Hematopoietic multipotent progenitor cell treated with erythropoietin and hydrocortisone succinate and interleukin-3 and kit ligand, for 6 days (in vitro differentiated cells): ENCODE results near the gene SKIDA1.
"Not testable (repeated sequence)": the region's sequence is repeated elsewhere in the genome, so short reads cannot be mapped to it uniquely, and the experiment has no call there.

Experiments
- DNase-seq: peaks from one replicate; pipeline ENCODE4 v3.0.0-alpha.2; 2015

The SKIDA1 gene

DNA sequence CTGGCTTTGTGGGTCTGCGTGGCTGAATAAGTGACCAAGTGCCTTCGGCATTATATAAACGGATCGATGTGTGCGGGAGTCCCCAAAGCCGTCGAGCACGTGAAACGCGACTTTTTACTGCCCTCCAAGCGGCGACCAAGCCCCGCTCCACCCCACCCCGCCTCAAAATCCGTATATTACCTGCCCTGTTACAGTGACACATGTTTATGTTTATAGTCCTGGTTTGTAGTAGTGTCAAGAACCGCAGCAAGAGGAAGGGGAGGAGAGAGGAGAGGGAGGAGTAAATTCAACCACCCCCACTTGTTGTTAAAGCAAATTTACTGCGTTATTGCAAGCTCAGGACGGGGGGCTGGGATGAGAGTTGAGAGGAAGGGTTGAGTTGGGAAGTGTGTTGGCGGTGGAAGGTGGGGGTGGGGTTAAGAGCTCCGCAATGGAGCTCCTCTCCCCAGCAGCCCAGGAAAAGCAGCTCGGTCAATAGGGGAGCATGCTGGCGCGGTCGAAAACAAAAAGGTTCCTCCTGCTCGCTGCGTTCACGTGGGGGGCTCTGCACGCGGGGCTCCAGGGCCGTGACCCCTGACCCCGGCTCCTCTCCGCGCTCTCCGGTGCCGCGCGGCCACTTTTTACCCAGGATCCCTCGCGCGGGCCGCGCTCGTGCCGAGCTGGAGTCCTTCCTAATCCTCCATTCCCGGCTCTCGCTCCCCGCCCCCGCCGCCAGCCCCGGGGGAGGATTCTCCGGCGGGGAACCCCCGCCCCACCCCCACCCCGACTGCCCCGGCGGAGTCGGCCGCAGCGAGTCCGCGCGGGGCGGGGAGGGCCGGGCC, at the start of gene SKIDA1:
Gene SKIDA1, minus strand, starts transcription at position 316 of the 821 bp plus-strand sequence. CDS start 7,860 bp downstream, outside the sequence.
- peak; percentile 91 for DNase-seq

DNA sequence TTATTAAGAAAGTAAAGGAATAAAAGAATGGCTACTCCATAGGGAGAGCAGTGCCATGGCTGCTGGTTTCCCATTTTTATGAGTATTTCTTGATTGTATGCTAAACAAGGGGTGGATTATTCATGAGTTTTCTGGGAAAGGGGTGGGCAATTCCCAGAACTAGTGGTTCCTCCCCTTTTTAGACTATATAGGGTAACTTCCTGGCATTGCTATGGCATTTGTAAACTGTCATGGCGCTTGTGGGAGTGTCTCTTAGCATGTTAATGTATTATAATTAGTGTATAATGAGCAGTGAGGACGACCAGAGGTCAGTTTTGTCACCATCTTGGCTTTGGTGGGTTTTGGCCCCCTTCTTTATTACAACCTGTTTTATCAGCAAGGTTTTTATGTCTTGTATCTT, 49.0 kb upstream of the SKIDA1 start:
- DNase-seq = not testable (repeated sequence)

DNA sequence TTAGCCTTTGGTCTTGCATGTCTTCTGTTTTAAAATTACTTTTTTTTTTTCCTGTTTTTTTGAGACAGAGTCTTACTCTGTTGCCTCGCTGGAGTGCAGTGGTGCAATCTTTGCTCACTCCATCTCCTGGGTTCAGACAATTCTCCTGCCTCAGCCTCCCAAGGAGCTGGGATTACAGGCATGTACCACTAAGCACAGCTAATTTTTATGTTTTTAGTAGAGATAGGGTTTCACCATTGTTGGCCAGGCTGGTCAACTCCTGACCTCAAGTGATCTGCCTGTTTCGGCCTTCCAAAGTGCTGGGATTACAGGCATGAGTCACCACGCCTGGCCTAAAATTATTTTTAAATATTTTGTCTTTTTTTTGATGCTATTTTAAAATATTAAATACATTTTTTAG, 47.1 kb upstream of the SKIDA1 start:
- DNase-seq = no peak

DNA sequence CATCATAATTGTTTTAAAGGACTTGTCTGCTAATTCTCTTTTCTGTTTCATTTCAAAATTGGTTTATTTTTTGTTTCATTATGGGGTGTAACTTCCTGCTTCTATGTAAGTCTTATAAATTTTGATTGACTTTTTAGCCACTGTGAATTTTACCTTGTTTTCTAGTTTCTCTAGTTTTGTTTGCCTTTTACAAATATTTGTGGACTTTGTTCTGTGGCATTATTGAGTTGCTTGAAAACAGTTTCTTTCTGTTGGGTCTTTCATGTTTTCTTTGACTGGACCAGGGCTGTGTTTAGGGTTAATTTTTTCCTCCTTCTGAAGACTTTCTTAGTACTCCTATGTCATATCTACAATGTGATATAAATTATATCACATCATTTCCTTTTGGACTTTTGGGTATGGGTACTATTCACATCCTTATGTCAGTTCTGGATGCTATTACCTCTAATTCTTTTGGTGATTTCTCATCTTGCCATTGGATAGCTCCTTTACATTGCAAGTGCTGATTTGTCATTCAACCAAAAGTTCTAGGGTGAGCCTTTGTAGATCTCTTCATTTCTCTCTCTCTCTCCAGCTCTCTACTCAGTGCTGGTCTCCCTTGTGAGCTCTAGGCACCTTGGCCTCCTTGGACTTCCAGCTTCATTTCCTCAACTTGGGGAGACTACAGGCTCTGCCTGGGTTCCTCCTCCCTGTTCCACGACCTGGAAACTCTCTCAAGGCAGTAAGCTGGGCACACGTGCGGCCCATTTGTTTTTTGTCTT, 45.5 kb upstream of the SKIDA1 start:
- no peak for DNase-seq

DNA sequence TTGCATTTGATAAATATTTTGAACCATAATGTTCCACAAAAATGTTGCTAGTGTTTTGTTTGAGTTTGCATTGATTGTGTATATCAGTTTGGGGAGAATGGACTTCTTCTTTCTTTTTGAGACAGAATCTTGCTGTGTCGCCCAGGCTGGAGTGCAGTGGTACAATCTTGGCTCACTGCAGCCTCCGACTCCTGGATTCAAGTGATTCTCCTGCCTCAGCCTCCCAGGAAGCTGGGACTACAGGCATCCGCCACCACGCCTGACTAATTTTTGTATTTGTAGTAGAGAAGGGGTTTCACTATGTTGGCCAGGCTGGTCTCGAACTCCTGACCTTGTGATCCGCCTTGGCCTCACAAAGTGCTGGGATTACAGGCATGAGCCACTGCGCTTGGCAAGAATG, 33.5 kb upstream of the SKIDA1 start:
- not testable (repeated sequence) for DNase-seq

DNA sequence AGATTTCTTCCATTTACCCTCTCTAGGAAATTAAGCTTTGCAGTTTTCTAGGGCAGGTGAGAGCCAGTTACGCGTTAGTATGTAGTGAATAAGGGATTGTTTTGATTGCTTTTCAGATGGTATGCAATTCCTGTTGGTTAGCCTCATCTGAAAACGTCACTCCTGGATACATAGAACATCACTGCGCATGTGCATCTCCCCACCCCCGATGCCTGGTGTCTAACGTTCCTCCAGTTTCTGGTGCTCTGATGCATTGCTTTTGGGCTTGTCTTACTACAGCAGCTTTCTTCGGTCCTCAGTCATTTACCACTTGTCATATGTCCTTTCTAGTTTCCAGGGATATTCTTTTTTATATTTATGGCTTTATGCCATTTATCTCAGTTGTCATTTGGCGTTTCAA, 31.0 kb upstream of the SKIDA1 start:
- no peak for DNase-seq

DNA sequence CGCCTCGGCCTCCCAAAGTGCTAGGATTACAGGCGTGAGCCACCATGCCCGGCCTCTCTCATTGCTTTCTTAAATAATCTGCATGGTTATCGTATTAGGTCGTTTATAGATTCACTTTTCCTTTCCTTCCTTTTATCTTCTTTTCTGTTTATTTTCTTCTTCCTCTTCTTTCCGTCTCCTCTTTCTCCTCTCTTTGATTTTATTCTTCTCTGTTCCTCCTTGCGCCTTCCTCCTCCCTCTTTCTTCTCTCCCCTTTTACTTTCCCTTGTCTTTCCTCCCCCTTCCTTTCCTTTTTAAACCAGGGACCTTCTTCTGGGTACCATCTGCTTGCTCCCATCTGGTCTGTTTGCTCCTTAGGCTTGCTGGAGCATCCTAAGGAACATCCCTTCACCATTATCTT, 27.2 kb upstream of the SKIDA1 start:
- DNase-seq = no peak

DNA sequence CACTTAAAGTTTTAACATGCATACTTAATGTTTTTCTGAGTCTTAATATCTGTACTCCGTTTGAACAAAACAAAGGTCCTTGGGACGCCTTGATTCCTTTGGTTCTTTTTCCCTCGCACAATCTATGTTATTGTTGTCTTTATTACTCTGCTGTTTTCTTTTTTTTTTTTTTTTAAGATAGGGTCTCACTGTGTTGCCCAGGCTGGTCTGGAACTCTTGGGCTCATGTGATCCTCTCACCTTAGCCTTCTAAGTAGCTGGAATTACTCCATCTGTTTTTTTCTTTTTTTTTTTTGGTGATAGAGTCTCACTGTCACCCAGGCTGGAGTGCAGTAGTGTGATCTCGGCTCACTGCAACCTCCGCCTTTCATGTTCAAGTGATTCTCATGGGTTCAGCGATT, 21.8 kb upstream of the SKIDA1 start:
- DNase-seq = no peak

DNA sequence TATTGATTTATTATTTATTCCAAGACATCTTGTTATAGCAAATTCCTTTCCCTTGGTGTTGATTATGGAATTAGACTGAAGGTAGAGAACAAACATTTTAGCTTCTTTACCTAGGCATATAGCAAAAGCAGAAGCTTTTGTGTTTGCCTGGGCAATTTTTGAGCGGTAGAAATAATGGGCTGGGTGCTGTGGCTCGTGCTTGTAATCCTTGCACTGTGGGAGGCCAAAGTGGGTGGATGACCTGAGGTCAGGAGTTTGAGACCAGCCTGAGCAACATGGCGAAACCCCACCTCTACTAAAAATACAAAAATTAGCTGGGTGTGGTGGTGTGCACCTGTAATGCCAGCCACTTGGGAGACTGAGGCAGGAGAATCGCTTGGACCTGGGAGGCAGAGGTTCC, 15.2 kb upstream of the SKIDA1 start:
- DNase-seq = not testable (repeated sequence)

DNA sequence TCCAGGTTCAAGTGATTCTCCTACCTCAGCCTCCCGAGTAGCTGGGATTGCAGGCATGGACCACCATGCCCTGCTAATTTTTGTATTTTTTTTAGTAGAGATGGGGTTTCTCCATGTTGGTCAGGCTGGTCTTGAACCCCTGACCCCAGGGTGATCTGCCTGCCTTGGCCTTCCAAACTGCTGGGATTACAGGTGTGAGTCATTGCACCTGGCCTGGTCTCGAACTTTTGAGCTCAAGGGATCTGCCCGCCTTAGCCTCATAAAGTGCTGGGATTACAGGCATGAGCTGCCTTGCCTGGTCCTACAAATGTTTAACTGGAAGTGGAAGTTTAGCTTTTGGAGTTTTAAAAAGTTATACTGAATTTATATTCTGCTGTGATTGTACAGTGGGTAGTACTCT, 11.4 kb upstream of the SKIDA1 start:
- no peak for DNase-seq

DNA sequence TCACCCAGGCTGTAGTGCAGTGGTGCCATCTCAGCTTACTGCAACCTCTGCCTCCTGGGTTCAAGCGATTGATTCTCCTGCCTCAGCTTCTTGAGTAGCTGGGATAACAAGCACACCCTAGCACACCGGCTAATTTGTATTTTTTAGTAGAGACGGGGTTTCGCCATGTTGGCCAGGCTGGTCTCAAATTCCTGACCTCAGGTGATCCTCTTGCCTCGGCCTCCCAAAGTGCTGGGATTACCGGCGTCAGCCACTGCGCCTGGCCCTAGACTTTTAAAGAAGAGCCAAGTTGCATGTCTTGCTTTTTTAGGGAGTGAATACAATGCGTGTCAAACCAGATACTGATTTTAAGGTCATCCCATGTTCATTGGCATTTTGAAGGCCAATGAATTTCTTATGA, 10.5 kb upstream of the SKIDA1 start:
- not testable (repeated sequence) for DNase-seq

DNA sequence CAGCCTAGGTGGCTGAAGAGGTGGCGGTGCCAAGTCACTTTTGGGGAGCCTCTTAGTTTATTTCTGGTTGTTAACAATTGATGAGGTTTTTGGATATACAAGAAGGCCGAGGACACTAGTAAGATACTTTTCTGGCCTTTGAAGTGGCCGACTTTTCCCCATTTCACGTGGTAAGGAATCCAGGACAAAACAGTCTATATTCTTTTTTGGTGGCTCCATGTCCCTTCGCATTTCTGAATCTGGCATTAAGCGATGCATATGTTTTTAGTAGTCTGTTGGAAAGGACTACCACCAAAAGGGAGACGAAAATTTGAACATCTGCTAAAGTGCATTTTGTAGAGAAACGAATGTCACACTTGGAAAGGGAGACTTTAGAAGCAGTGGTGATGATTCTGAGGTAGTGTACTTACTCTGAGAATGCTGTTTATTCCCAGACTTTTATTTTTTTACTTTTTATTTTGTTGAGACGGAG, 10.0 kb upstream of the SKIDA1 start:
- peak; percentile 21 for DNase-seq

DNA sequence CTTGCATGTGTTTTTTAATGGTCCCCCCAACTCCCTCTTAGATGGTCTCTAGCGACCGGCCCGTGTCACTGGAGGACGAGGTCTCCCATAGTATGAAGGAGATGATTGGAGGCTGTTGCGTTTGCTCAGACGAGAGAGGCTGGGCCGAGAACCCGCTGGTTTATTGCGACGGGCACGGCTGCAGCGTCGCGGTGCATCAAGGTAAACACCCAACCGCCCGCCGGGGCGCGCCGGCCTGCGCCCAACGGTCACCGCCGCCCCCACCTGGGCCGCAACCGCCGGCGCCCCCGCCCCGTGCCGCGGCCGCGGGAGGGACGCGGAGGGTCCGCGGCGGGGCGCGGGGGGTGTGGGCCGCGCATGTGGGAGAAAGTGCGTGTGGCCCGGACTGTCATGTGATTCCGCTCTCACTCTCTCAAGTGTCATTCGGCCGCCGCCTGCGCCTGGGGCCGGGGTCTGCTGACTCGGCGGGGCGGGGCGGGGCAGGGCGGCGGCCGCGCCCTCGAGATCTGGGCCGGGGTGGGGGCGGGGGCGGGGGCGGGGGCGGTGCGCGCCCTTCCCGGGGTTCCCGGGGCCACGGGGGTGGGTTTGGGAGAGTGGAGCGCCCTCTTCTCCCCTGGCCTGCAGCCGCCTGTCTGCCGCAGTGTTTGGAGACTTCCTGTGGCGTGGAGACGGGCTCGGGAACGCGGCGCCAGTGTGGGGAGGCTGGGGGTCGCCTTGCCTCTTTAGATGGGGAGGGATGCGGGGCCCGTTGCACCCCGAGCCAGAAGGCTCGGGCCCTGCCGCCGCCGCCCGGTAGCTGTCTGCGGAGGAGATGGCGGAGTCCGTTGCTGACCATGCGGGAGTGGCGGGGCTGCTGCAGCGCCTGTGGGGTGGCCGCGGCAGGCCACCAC, 9.4 kb upstream of the SKIDA1 start:
- DNase-seq = peak; percentile 84

DNA sequence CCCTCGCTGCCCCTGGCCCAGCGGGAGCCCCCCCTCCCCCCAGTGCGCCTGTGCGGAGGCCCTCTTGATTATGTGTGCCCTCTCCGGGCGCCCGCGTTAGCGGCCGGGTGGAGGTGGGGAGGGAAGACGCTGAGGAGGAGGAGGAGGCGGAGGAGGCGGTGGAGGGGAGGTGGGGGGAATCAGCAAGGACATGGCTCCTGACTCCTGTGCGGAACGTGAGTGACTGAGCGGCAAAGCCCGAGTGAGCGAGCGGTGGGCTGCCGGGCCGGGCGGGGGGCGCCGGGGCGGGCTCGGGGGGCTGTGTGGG, 8.8 kb upstream of the SKIDA1 start:
- DNase-seq = no peak

DNA sequence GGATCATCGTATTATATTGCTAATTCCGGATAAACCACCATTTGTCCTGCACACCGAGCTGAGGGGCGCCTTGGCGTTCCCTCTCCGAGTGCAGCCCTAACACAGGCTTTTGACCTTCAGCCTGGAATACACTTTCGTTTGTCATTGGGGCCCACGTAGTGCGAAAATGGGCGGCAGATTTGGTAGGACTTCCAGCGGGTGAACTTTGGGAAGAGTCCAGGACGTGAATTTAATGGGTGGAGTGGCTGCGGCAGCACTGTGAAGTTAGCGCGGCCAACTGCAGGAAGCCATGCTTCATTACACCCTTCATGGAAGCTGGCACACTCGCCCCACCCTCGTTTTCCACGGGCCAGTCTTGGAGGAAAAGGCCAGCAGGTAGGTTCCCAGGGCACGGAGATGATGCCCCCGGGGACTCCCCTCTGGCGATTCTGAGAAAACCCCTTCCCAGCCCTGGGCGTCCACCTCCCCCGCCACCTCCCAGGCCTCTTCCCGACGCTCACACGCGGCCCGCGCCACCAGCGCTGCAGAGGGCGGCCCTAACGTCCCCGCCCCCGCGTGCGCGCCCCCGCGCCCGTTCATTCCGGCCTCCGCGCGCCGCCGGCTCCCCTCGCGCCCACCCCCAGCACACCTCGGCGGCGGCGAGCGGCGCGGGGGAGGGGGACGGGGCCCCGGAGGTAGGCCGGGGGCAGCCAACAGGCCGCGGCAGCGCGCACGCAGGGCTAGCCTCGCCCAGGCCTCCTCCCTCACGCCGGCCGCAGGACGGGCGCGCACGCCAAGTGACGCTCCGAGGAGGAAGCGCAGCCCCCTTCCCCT, 8.2 kb upstream of the SKIDA1 start, which contains the start of gene MLLT10:
Gene MLLT10, plus strand, starts transcription at position 766 of the 813 bp plus-strand sequence. CDS start 413 bp downstream, outside the sequence.
- DNase-seq = peak; percentile 96

DNA sequence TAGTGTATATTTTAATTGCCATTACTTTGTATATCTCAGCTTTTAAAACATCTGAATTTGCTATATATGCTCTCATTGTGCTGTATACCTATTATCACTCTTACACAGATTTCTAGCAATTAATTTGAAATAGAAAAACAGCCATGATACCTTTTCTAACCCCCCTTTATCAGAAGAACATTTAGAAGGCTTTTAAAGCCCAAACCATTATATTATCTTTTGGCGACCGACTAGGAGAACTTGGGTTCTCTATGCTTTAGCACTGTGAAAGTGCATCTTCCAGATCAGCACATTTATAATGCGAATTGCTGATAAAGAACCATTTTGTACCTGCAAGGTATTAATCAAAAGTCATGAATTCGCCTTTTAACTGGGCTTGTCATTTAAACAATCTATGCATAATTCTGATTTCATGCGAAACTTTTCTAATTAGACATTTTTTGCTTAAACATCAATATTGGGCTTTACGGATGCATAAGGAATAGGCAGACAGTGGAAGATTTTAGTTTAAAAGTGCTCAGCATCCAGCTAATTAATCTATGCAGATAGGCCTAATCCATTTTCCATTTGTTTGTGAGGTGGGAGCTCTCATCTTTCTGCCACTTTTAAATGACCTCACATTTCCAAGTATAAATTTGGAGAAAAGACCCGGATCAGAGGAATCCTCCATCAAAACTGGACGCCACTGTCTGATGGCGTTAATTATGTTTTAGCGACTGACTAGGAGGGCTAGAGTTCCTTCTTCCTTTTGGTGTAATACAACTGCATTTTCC, 7.4 kb upstream of the SKIDA1 start:
- peak; percentile 59 for DNase-seq

DNA sequence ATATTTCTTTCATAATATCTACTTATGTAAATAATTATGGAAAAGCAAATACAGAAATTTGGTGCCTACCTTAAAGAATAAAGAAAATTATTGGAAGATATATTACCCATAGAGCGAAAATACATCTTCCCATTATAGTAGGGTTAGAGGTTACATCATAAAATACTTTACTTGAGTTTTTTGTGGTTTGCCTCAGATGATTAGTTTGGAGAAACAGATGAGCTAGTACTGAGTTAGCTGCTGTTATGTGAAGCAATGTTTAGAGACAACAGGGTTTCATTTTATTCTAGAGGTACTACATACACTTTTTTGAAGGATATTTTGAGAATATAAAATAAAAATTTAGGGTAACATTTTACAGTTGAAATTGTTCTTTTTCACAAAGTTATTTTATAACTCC, 5.7 kb upstream of the SKIDA1 start:
- DNase-seq = peak; percentile 66

DNA sequence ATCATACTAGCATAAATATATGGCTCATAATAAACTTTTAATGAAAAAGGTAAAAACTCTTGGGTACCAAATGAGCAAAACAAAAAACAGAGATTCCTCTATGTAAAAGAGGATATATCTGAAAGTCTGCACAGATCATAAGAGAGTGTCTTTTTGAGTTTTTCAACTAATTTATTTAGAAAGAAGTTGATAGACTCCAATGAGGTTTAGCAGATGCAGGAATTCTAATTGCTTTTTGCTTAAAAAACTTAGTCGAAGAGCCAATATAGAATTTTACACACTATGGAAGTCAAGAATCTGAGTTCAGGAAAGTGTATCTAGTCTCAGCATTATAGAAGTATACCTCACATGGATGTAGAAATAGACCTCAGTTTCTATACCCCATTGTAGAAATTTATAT, 5.2 kb upstream of the SKIDA1 start:
- DNase-seq = no peak

DNA sequence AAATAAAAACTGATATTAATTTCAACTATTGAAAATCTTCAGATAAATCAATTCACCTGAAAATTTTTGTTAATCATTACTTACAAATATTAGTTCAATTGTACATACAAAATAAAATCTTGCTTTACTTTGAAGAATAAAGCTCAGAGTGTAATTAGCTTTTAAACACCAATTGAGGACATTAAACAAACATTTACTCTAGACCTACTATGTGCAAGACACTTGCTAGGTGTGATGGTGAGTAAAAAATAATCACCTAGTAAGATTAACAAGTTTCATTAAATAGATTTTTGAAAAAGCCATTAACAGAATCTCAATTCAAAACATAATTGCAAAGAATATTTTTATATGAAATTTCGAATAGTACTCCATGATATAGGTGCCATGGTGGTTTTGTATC, 4.7 kb upstream of the SKIDA1 start:
- no peak for DNase-seq

DNA sequence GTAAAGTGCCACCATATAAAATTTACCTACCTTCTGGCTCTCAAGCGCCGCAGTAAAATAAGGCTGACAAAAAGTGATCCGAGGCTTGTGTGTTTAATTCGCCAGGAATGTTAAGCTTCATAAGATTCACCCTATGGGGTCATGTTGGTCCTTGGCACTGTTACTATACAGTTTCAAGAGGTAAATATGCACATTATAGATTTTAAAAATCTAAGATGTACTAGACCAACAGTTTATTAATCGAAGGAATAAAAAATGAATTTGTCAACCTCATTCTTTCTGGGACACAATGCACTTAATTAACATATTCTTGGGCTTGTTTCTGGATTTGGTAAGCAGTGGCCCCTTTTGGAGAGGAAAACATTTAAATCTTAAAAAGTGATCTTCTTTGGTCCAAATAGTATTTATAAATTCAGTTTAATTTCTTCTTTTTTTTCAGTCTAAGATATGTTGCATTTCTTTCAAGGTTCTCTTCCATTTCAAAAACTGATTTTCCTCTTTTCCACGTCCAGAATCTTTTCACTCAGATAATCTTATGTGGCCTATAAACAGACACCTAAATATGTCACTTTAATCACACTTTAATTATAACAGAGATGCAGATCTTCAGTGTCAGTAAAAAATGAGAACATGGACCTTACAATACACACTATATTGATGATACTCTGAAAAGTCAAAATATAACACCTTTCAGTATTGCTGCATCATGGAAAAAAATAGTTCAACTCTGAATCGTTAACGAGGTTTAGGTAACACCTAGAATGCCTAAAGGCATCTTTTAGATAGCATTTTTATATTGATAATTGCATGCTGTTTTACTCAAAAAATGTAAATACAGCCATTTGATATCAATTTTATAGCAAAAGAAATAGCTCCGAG, 3.8 kb upstream of the SKIDA1 start:
- peak; percentile 22 for DNase-seq
